Suprapubic skin (tissue), 4 donors: ENCODE results near the gene CHST7.

ENCODE experiments used
- EP300 ChIP-seq: sonication (generic); formaldehyde crosslinking; IDR thresholded peaks from one replicate; pipeline ENCODE4 v1.6.1; 2017; ENCODE audit warnings: antibody characterized with exemption
- POLR2A ChIP-seq, 2 donors: fragments of 450-650 bp; IDR thresholded peaks; one replicate each; pipeline ENCODE4 v1.6.1; 2017; ENCODE audit warnings: antibody characterized with exemption in 2 of 2, mild to moderate bottlenecking in 2 of 2, moderate library complexity in 2 of 2
- POLR2AphosphoS5 ChIP-seq, 3 donors: sonication (generic); formaldehyde crosslinking; IDR thresholded peaks; one replicate each; pipeline ENCODE4 v1.6.1; 2017; ENCODE audit warnings: antibody characterized with exemption in 3 of 3
- TF ChIP-seq, protein P1 (sequence below), 2 donors: fragments of 200-600 bp in 1 of 2; fragments of 450-650 bp in 1 of 2; sonication (generic) in 1 of 2; IDR thresholded peaks; one replicate each; pipeline ENCODE4 v1.5.1; 2016 to 2019; ENCODE audit warnings: antibody characterized with exemption in 2 of 2, mild to moderate bottlenecking in 1 of 2, moderate library complexity in 1 of 2

DNA sequence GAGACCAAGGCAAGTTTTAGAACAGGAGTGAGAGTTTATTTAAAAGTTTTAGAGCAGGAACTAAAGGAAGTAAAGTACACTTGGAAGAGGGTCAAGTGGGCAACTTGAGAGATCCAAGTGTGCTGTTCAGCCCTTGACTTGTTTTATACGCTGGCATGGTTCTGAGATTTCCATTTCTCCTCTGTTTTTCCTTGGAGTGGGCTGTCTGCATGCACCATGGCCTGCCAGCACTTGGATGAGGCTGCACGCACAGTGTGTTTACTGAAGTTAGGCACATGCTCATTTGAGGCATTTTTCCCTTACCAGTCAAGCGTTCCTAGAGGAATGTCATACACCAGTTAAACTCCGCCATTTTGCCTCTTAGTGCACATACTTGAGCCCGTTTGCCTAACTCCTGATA lies 19.6 kb upstream of the CHST7 start:
- TF ChIP-seq, protein P1, sequence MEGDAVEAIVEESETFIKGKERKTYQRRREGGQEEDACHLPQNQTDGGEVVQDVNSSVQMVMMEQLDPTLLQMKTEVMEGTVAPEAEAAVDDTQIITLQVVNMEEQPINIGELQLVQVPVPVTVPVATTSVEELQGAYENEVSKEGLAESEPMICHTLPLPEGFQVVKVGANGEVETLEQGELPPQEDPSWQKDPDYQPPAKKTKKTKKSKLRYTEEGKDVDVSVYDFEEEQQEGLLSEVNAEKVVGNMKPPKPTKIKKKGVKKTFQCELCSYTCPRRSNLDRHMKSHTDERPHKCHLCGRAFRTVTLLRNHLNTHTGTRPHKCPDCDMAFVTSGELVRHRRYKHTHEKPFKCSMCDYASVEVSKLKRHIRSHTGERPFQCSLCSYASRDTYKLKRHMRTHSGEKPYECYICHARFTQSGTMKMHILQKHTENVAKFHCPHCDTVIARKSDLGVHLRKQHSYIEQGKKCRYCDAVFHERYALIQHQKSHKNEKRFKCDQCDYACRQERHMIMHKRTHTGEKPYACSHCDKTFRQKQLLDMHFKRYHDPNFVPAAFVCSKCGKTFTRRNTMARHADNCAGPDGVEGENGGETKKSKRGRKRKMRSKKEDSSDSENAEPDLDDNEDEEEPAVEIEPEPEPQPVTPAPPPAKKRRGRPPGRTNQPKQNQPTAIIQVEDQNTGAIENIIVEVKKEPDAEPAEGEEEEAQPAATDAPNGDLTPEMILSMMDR (IDR thresholded peaks at IDR 0.05), result no peak
- TF ChIP-seq POLR2A (IDR thresholded peaks at IDR 0.05) (no peak), EP300 (no peak), POLR2AphosphoS5 (IDR thresholded peaks at IDR 0.05) (no peak)
